ENCODE measurements around the gene RPL38. TPM values are rescaled to one million over a fixed set of nuclear protein-coding genes. Genes with fewer than 3 reads are reported as not detected.

Gene RPL38
- polyA plus RNA-seq, 2 of the 4 experiments (the other 2 are of a cell fraction), result 3,205 to 4,133 TPM

- POLR2A ChIA-PET, result no interaction called here
- no peak for TF ChIP-seq PBX3 (IDR thresholded peaks at IDR 0.05)
- TF ChIP-seq KDM5A (IDR thresholded peaks at IDR 0.05), result no peak
- no peak overlapping the region for H3K4me3 ChIP-seq
- CTCF ChIA-PET, result interaction anchor here (1.0 to 3.4 kb wide), 7 partner anchors 8 to 68 kb away, joined by 3 to 25 read pairs (median 5); no protein-coding TSS in a partner anchor
- FAIRE-seq, result no peak
- H3K4me1 ChIP-seq, result 0 out of 3 replicates have a peak, but pooled peaks cover 5% of the 10 kb centered on the region
- H3K9me3 ChIP-seq, result peaks cover 15% of the 10 kb centered on the region; the same call in 2 of the 3 replicates
- H3K27ac ChIP-seq, result no peak overlapping the region
- no peak overlapping the region for H3K4me2 ChIP-seq
- DNase-seq (ENCODE audit: low read depth in 1 of 2, low spot score in 1 of 2), result no peak
- WGBS (ENCODE audit: missing lambda C conversion rate), result 54% methylated on average over 9 of the region's 9 CpGs
- no peak for ATAC-seq
Observed at GRCh38 chr17:74157366-74157765, 46.1 kb upstream of the RPL38 start.

GRCh38 chr17:74158761-74159160 lies 44.7 kb upstream of the RPL38 start:
- CTCF ChIA-PET, result interaction anchor here (1.3 to 3.4 kb wide), 5 partner anchors 9 to 537 kb away, joined by 4 to 25 read pairs (median 5); no protein-coding TSS in a partner anchor

GRCh38 chr17:74159226-74159840 lies 44.1 kb upstream of the RPL38 start:
- H3K4me2 ChIP-seq, result no peak overlapping the region
- TF ChIP-seq MAX (IDR thresholded peaks at IDR 0.05), result no peak
- no peak for TF ChIP-seq BHLHE40 (IDR thresholded peaks at IDR 0.05; ENCODE audit: low read depth, low read length)
- TF ChIP-seq CEBPB (IDR thresholded peaks at IDR 0.05), result no peak
- TF ChIP-seq PHF8 (IDR thresholded peaks at IDR 0.05; ENCODE audit: borderline replicate concordance, low read depth), result no peak
- TF ChIP-seq FOSL2 (IDR thresholded peaks at IDR 0.05), result no peak
- TF ChIP-seq FOSL2 (CRISPR knock-in tag; IDR thresholded peaks at IDR 0.05), result no peak
- no peak for TF ChIP-seq BCL3 (IDR thresholded peaks at IDR 0.05)
- TF ChIP-seq NFE2L2 (conservative IDR thresholded peaks at IDR 0.05; ENCODE audit: low read length), result no peak
- no peak for TF ChIP-seq TP53 (CRISPR knock-in tag; IDR thresholded peaks at IDR 0.05)
- no peak overlapping the region for H3K27ac ChIP-seq
- H3K9me3 ChIP-seq, result peaks cover 15% of the 10 kb centered on the region; the same call in 2 of the 3 replicates
- CTCF ChIA-PET, result interaction anchor here (1.3 to 3.4 kb wide), 4 partner anchors 10 to 538 kb away, joined by 4 to 25 read pairs (median 6); no protein-coding TSS in a partner anchor
- FAIRE-seq, result no peak
- no peak for ATAC-seq
- no peak overlapping the region for H3K4me3 ChIP-seq
- no peaks in the 10 kb centered on the region for H3K4me1 ChIP-seq
- DNase-seq (ENCODE audit: low read depth in 1 of 2, low spot score in 1 of 2), result no peak
- WGBS (ENCODE audit: missing lambda C conversion rate), result 19% methylated on average over 5 of the region's 5 CpGs
- POLR2A ChIA-PET, result no interaction called here

More at GRCh38 chr17:74158761-74159160, 44.7 kb upstream of the RPL38 start:
- FAIRE-seq (no peak), ATAC-seq (no peak), DNase-seq (ENCODE audit: low read depth in 1 of 2, low spot score in 1 of 2) (no peak)
- TF ChIP-seq REST (IDR thresholded peaks at IDR 0.05), result no peak
- TF ChIP-seq RNF2 (IDR thresholded peaks at IDR 0.05; ENCODE audit: borderline replicate concordance, low read depth), result no peak
- no peak overlapping the region for H3K4me2 ChIP-seq
- POLR2A ChIA-PET, result no interaction called here
- H3K27ac ChIP-seq, result no peak overlapping the region
- H3K4me1 ChIP-seq, result no peaks in the 10 kb centered on the region
- H3K4me3 ChIP-seq, result no peak overlapping the region
- peaks cover 15% of the 10 kb centered on the region; the same call in 2 of the 3 replicates for H3K9me3 ChIP-seq

Measured in A549 (cell line).